H1 (cell line): ENCODE results near the gene DAND5. TPM values are rescaled to one million over a fixed set of nuclear protein-coding genes. Genes with fewer than 3 reads are reported as not detected.

Experiments
- CTCF ChIA-PET: fragments of 300-600 bp; sonication (Branson Sonifier 250); formaldehyde crosslinking; loops from one replicate; lab custom pipeline; 2021; ENCODE audit not compliant: partially characterized antibody; lab: Charles Lee
- POLR2A ChIA-PET: fragments of 300-600 bp; sonication (Branson Sonifier 250); formaldehyde crosslinking; loops from one replicate; lab custom pipeline; 2021; ENCODE audit warnings: inconsistent platforms; ENCODE audit not compliant: partially characterized antibody; lab: Charles Lee
- DNase-seq, 2 experiments: peaks; one replicate each; pipeline versions ENCODE4 v3.0.0 to v3.0.0-alpha.2; 2010 to 2022; ENCODE audit warnings: low spot score in 2 of 2, low read depth in 1 of 2, mixed read lengths in 1 of 2
- FAIRE-seq: peaks from 2 replicates; lab custom pipeline; 2011; peaks lifted over from hg19 to GRCh38; lab: Jason Lieb, UNC
- H2AFZ ChIP-seq: 2 replicates; pipeline ENCODE4 v1.8.1; 2012; ENCODE audit warnings: low read length, inconsistent platforms
- H2AK5ac ChIP-seq: 2 replicates; pipeline ENCODE4 v1.6.1; 2013; ENCODE audit warnings: low read depth, low read length
- H2BK120ac ChIP-seq: replicated peaks from 2 replicates; pipeline ENCODE3; 2013; ENCODE audit warnings: low read depth, low read length, inconsistent platforms
- H2BK12ac ChIP-seq: 2 replicates; pipeline ENCODE4 v1.6.1; 2013; ENCODE audit warnings: low read depth, low read length
- H2BK15ac ChIP-seq: 2 replicates; pipeline ENCODE4 v1.6.1; 2013; ENCODE audit warnings: low read length
- H2BK20ac ChIP-seq: 2 replicates; pipeline ENCODE4 v1.6.1; 2013; ENCODE audit warnings: low read length
- H2BK5ac ChIP-seq: 2 replicates; pipeline ENCODE4 v1.6.1; 2013; ENCODE audit warnings: low read depth, low read length
- H3K14ac ChIP-seq: 2 replicates; pipeline ENCODE4 v1.6.1; 2013; ENCODE audit warnings: inconsistent platforms; ENCODE audit not compliant: insufficient read length
- H3K18ac ChIP-seq: 2 replicates; pipeline ENCODE4 v1.6.1; 2013; ENCODE audit warnings: low read length; ENCODE audit errors: extremely low read depth
- H3K23ac ChIP-seq: 2 replicates; pipeline ENCODE4 v1.6.1; 2013; ENCODE audit warnings: inconsistent platforms; ENCODE audit not compliant: insufficient read length
- H3K23me2 ChIP-seq: 2 replicates; pipeline ENCODE4 v1.6.1; 2013; ENCODE audit warnings: low read depth, low read length
- H3K27ac ChIP-seq: 2 replicates; pipeline ENCODE4 v1.6.1; 2011; ENCODE audit warnings: low read depth, low read length, inconsistent platforms
- H3K27me3 ChIP-seq, 4 experiments: replicated peaks in 1 of 4; 1 replicate in 1 of 4; 2 replicates in 3 of 4; pipeline versions ENCODE4 v1.6.1 to v1.8.1; 2011 to 2013; ENCODE audit warnings: low read length in 3 of 4, mild to moderate bottlenecking in 3 of 4, inconsistent platforms in 2 of 4, mixed read lengths in 2 of 4, moderate library complexity in 1 of 4; ENCODE audit not compliant: control insufficient read depth in 3 of 4, insufficient read depth in 3 of 4; ENCODE audit errors: extremely low read depth in 1 of 4
- H3K36me3 ChIP-seq, 4 experiments: 2 replicates each; pipeline versions ENCODE4 v1.6.1 to v1.8.1; 2011 to 2013; ENCODE audit warnings: mild to moderate bottlenecking in 4 of 4, low read length in 3 of 4, moderate library complexity in 2 of 4, control low read depth in 1 of 4, inconsistent platforms in 1 of 4; ENCODE audit not compliant: insufficient read depth in 4 of 4, control insufficient read depth in 2 of 4
- H3K4ac ChIP-seq: replicated peaks from 2 replicates; pipeline ENCODE3; 2013; ENCODE audit warnings: low read length, low read depth, mixed read lengths, inconsistent platforms; ENCODE audit not compliant: insufficient read length
- H3K4me1 ChIP-seq, 4 experiments: replicated peaks in 1 of 4; 1 replicate in 1 of 4; 2 replicates in 3 of 4; pipeline versions ENCODE4 v1.6.1 to v1.8.1; 2011 to 2013; ENCODE audit warnings: low read length in 3 of 4, inconsistent platforms in 2 of 4, mixed read lengths in 1 of 4; ENCODE audit not compliant: insufficient read depth in 4 of 4, control insufficient read depth in 3 of 4
- H3K4me2 ChIP-seq, 2 experiments: 2 replicates each; pipeline versions ENCODE4 v1.6.1 to v1.8.1; 2011 to 2013; ENCODE audit warnings: low read depth in 2 of 2, low read length in 2 of 2, control low read depth in 1 of 2, inconsistent platforms in 1 of 2, mild to moderate bottlenecking in 1 of 2; ENCODE audit not compliant: insufficient read depth in 1 of 2
- H3K4me3 ChIP-seq, 4 experiments: fragments of 200-600, 300-600 bp in 1 of 4; sonication (generic), shearing (Covaris generic), sonication (Bioruptor Twin) in 1 of 4; 2 replicates each; pipeline versions ENCODE4 v1.5.1 to v1.8.1; 2011 to 2016; ENCODE audit warnings: low read length in 4 of 4, low read depth in 3 of 4, control low read depth in 2 of 4, inconsistent platforms in 2 of 4, mild to moderate bottlenecking in 2 of 4, mixed read lengths in 1 of 4, moderate library complexity in 1 of 4; ENCODE audit not compliant: insufficient read depth in 2 of 4; ENCODE audit errors: extremely low read depth in 1 of 4
- H3K56ac ChIP-seq: replicated peaks from 2 replicates; pipeline ENCODE3; 2013; ENCODE audit warnings: low read depth, mild to moderate bottlenecking, mixed read lengths, low read length, inconsistent platforms; ENCODE audit not compliant: insufficient read length
- H3K79me1 ChIP-seq: 2 replicates; pipeline ENCODE4 v1.6.1; 2013; ENCODE audit warnings: low read depth, low read length, control low read depth
- H3K79me2 ChIP-seq, 2 experiments: 2 replicates each; pipeline versions ENCODE4 v1.6.1 to v1.8.1; 2012 to 2013; ENCODE audit warnings: low read length in 2 of 2, mild to moderate bottlenecking in 2 of 2, inconsistent platforms in 1 of 2; ENCODE audit not compliant: insufficient read depth in 2 of 2, control insufficient read depth in 1 of 2
- H3K9ac ChIP-seq, 4 experiments: replicated peaks in 1 of 4; 1 replicate in 1 of 4; 2 replicates in 3 of 4; pipeline versions ENCODE4 v1.6.1 to v1.8.1; 2011 to 2013; ENCODE audit warnings: low read depth in 3 of 4, low read length in 3 of 4, control low read depth in 2 of 4, mild to moderate bottlenecking in 2 of 4, moderate library complexity in 2 of 4, inconsistent platforms in 1 of 4; ENCODE audit errors: extremely low read depth in 1 of 4
- H3K9me3 ChIP-seq, 2 experiments: 2 replicates each; pipeline versions ENCODE4 v1.6.1 to v1.8.1; 2012 to 2013; ENCODE audit warnings: mild to moderate bottlenecking in 2 of 2, moderate library complexity in 2 of 2, control low read depth in 1 of 2, inconsistent platforms in 1 of 2, low read depth in 1 of 2, low read length in 1 of 2, mixed read lengths in 1 of 2; ENCODE audit not compliant: insufficient read depth in 2 of 2
- H4K20me1 ChIP-seq, 2 experiments: replicated peaks in 1 of 2; 2 replicates each; pipeline versions ENCODE3 to v1.8.1; 2011 to 2013; ENCODE audit warnings: inconsistent platforms in 2 of 2, low read length in 2 of 2, mild to moderate bottlenecking in 1 of 2; ENCODE audit not compliant: insufficient read depth in 2 of 2, control insufficient read depth in 1 of 2
- H4K5ac ChIP-seq: 2 replicates; pipeline ENCODE4 v1.6.1; 2013; ENCODE audit warnings: low read length, low read depth, mixed read lengths, inconsistent platforms; ENCODE audit not compliant: insufficient read length
- H4K8ac ChIP-seq: 2 replicates; pipeline ENCODE4 v1.8.0; 2013; ENCODE audit warnings: mild to moderate bottlenecking, moderate library complexity, low read length, inconsistent platforms; ENCODE audit not compliant: insufficient read depth; ENCODE audit errors: extremely low read depth
- H4K91ac ChIP-seq: replicated peaks from 2 replicates; pipeline ENCODE3; 2013; ENCODE audit warnings: low read length, mixed read lengths, inconsistent platforms; ENCODE audit not compliant: insufficient read length
- RAD21 ChIP-seq, 2 experiments: IDR thresholded peaks in 1 of 2; conservative IDR thresholded peaks in 1 of 2; 2 replicates each; pipeline ENCODE4 v1.6.1; 2011; ENCODE audit warnings: low read depth in 2 of 2, low read length in 2 of 2, improper control_type of control experiment in 1 of 2, inconsistent platforms in 1 of 2, mild to moderate bottlenecking in 1 of 2, moderate library complexity in 1 of 2
- SP4 ChIP-seq: IDR thresholded peaks from 2 replicates; pipeline ENCODE4 v1.6.1; 2012; ENCODE audit warnings: low read length, inconsistent platforms
- WGBS, 2 experiments: shearing (Covaris generic) in 1 of 2; methylation state at CpG; one replicate each; pipeline versions ENCODE4 v1.1.6 to v1.1.7; 2013 to 2015; ENCODE audit warnings: low lambda C conversion rate in 2 of 2, mixed read lengths in 2 of 2, inconsistent platforms in 1 of 2, low coverage in 1 of 2, missing lambda C conversion rate in 1 of 2; ENCODE audit not compliant: insufficient replicate concordance in 2 of 2, insufficient coverage in 1 of 2, insufficient read length in 1 of 2; ENCODE audit errors: extremely low coverage in 1 of 2, missing lambda C conversion rate in 1 of 2; 5-methylcytosine and 5-hydroxymethylcytosine counted together
- long read RNA-seq, 2 experiments: library from RNA in 1 of 2; library from capped mRNA in 1 of 2; stranded (forward); transcript quantifications; one replicate each; pipeline ENCODE4 v2.0.0, GENCODE V29; 2021; ENCODE audit warnings: inconsistent platforms in 1 of 2
- polyA minus RNA-seq, 3 experiments: library from RNA; depleted of rRNA, polyadenylated mRNA; stranded (reverse); fragments of >200 nt; gene quantifications; 1 replicate in 2 of 3; 2 replicates in 1 of 3; pipeline ENCODE4 v1.2.3, GENCODE V29; 2011
- polyA plus RNA-seq, 7 experiments: library from polyadenylated mRNA; depleted of rRNA in 3 of 7; stranded (reverse) in 5 of 7; unstranded in 2 of 7; fragments of >200 nt in 5 of 7; fragments of 200-250 nt in 2 of 7; gene quantifications; 1 replicate in 5 of 7; 2 replicates in 1 of 7; 4 replicates in 1 of 7; pipeline versions ENCODE4 v1.2.1 to v1.2.3, GENCODE V29; 2011 to 2013; ENCODE audit warnings: missing spikeins in 2 of 7, mixed read lengths in 2 of 7
- total RNA-seq: library from RNA; stranded (reverse); fragmentation: NEBNext Ultra II Directional; extraction: Animal tissue kit (Norgen Biotek cat#: 25700); gene quantifications from 2 replicates; pipeline ENCODE4 v1.2.1, GENCODE V29; 2021

DAND5 gene
- total RNA-seq (0.17 and 0.25 TPM in 2 replicates), polyA plus RNA-seq (2011; rRNA removed) (0.13 and 0.14 TPM in 2 replicates), polyA minus RNA-seq (2011; rRNA and poly(A)+ RNA removed) (0.32 TPM in 2 replicates)
- polyA plus RNA-seq (2011; cell fraction: cytosol; rRNA removed): 0.23 TPM
- 0.29 TPM for polyA plus RNA-seq (2011; cell fraction: nucleus; rRNA removed)
- polyA plus RNA-seq (2012, experiment 1 of 2): 0.25 to 0.41 TPM (median 0.35 TPM) in 4 replicates
- polyA plus RNA-seq (2012, experiment 2 of 2): not detected
- 0.20 TPM for polyA plus RNA-seq (2013, experiment 1 of 2)
- polyA plus RNA-seq (2013, experiment 2 of 2): 0.18 TPM
- polyA minus RNA-seq (2011; cell fraction: cytosol; rRNA and poly(A)+ RNA removed): not detected
- polyA minus RNA-seq (2011; cell fraction: nucleus; rRNA and poly(A)+ RNA removed): not detected
- long read RNA-seq, experiment 1: 0 reads
- long read RNA-seq, experiment 2: 0 reads

GRCh38 chr19:12969292-12969988, at the start of gene DAND5:
Gene DAND5, plus strand, starts transcription at chr19:12969576. Its CDS starts 85 bp downstream, at chr19:12969661.
- no peak for TF ChIP-seq RAD21 (IDR thresholded peaks at IDR 0.05 in 1 of 2, conservative IDR thresholded peaks at IDR 0.05 in 1 of 2; ENCODE audit: low read depth in 2 of 2, low read length in 2 of 2)
- no peak for TF ChIP-seq SP4
- Histone ChIP-seq H3K4me3 (no peak within 1 kb of the TSS), H2BK12ac (peak within 1 kb of the TSS; percentile 33; the same call in 1 of the 2 replicates), H2BK20ac (0 out of 2 replicates have a peak within 1 kb of the TSS, but pooled peaks have one; percentile 48), H3K27me3 (no peaks in the 10 kb centered on the region), H3K56ac (no peak within 1 kb of the TSS), H4K91ac (no peak within 1 kb of the TSS), H2BK5ac (peak within 1 kb of the TSS; percentile 52), H3K79me2 (no peaks in the 10 kb centered on the region), H3K23me2 (no peaks in the 10 kb centered on the region), H3K4me1 (peaks cover 0 to 6% (median 2%) of the 10 kb centered on the region in 4 experiments; a peak in 2 of 7 replicates), H3K36me3 (no peaks in the 10 kb centered on the region), H3K23ac (no peak within 1 kb of the TSS), H3K9ac (no peak within 1 kb of the TSS), H4K8ac (no peak within 1 kb of the TSS), H2AFZ (no peak within 1 kb of the TSS), H4K5ac (no peak within 1 kb of the TSS), H3K18ac (no peak within 1 kb of the TSS; the same call in 1 of the 2 replicates), H2AK5ac (0 out of 2 replicates have a peak within 1 kb of the TSS, but pooled peaks have one; percentile 39), H3K79me1 (no peaks in the 10 kb centered on the region), H3K4me2 (no peak within 1 kb of the TSS), H2BK120ac (no peak within 1 kb of the TSS), H3K14ac (no peak within 1 kb of the TSS), H4K20me1 (no peaks in the 10 kb centered on the region), H3K9me3 (no peaks in the 10 kb centered on the region), H3K27ac (no peak within 1 kb of the TSS), H2BK15ac (no peak within 1 kb of the TSS), H3K4ac (no peak within 1 kb of the TSS)
- ChIA-PET POLR2A (interaction anchor here (0.7 kb wide), 1 partner anchor 70 kb away, joined by 3 read pairs; no protein-coding TSS in a partner anchor), CTCF (interaction anchor here (1.1 to 7.6 kb wide), 4 partner anchors 11 to 125 kb away, joined by 3 to 154 read pairs (median 12); no protein-coding TSS in a partner anchor)
- WGBS, 2 experiments: 85% methylated on average over 14 of the region's 14 CpGs; no CpG with 5 or more reads in 1 of the 2 experiments
- FAIRE-seq: no peak
- DNase-seq: no peak
